Loucy (cell line): Measurements from ENCODE around the gene TRIO.

ENCODE experiments used
- H2AFZ ChIP-seq: fragments of 200-600 bp; sonication (generic); 2 replicates; pipeline ENCODE4 v1.6.0; 2016; ENCODE audit warnings: antibody characterized with exemption, mild to moderate bottlenecking, low read length, moderate library complexity
- H3F3A ChIP-seq: fragments of 200-600 bp; 2 replicates; pipeline ENCODE4 v1.6.0; 2016; ENCODE audit warnings: antibody characterized with exemption, low read depth, mild to moderate bottlenecking
- H3K27me3 ChIP-seq: fragments of 200-600 bp; sonication (generic); 2 replicates; pipeline ENCODE4 v1.6.1; 2014; ENCODE audit warnings: low read length, mild to moderate bottlenecking; ENCODE audit not compliant: insufficient read depth, poor library complexity, severe bottlenecking
- H3K36me3 ChIP-seq: fragments of 200-600 bp; sonication (generic); 2 replicates; pipeline ENCODE4 v1.6.1; 2016; ENCODE audit warnings: low read length; ENCODE audit not compliant: insufficient read depth
- H3K4me1 ChIP-seq: fragments of 200-600 bp; sonication (generic); 2 replicates; pipeline ENCODE4 v1.5.1; 2014; ENCODE audit warnings: low read length, mild to moderate bottlenecking; ENCODE audit not compliant: insufficient read depth, poor library complexity, severe bottlenecking
- H3K4me2 ChIP-seq: fragments of 200-600 bp; sonication (generic); 2 replicates; pipeline ENCODE4 v1.6.0; 2014; ENCODE audit warnings: antibody characterized with exemption, low read length, low read depth, mild to moderate bottlenecking; ENCODE audit not compliant: poor library complexity, severe bottlenecking
- H3K4me3 ChIP-seq: fragments of 200-600 bp; sonication (generic); 2 replicates; pipeline ENCODE4 v1.5.1; 2014; ENCODE audit warnings: low read length, mild to moderate bottlenecking, mixed read lengths; ENCODE audit not compliant: poor library complexity, severe bottlenecking
- H3K79me2 ChIP-seq: fragments of 200-600 bp; sonication (generic); 2 replicates; pipeline ENCODE4 v1.6.1; 2014; ENCODE audit warnings: low read length; ENCODE audit not compliant: insufficient read depth
- H3K9ac ChIP-seq: fragments of 200-600 bp; sonication (generic); 2 replicates; pipeline ENCODE4 v1.6.0; 2014; ENCODE audit warnings: mild to moderate bottlenecking, low read depth, low read length, moderate library complexity; ENCODE audit not compliant: poor library complexity, severe bottlenecking
- H3K9me2 ChIP-seq: fragments of 200-600 bp; sonication (generic); replicated peaks from 2 replicates; pipeline ENCODE4 v1.6.1; 2016; ENCODE audit warnings: low read depth, low read length, mixed read lengths
- H3K9me3 ChIP-seq: fragments of 200-600 bp; sonication (generic); 2 replicates; pipeline ENCODE4 v1.6.1; 2014; ENCODE audit warnings: mild to moderate bottlenecking, antibody characterized with exemption, low read length, low read depth; ENCODE audit not compliant: insufficient read depth
- H4K20me1 ChIP-seq: fragments of 200-600 bp; sonication (generic); 2 replicates; pipeline ENCODE4 v1.6.0; 2014; ENCODE audit warnings: antibody characterized with exemption, low read length, mild to moderate bottlenecking; ENCODE audit not compliant: insufficient read depth, poor library complexity, severe bottlenecking
- EZH2phosphoT487 ChIP-seq: fragments of 200-600 bp; IDR thresholded peaks from 2 replicates; pipeline ENCODE4 v1.6.1; 2018; ENCODE audit warnings: antibody characterized with exemption, mild to moderate bottlenecking, moderate library complexity, borderline replicate concordance
- TF ChIP-seq, protein P1 (sequence below): fragments of 200-600 bp; sonication (generic); conservative IDR thresholded peaks from 2 replicates; pipeline ENCODE4 v1.5.1; 2014; ENCODE audit warnings: mild to moderate bottlenecking, antibody characterized with exemption, low read length

The TRIO gene

DNA sequence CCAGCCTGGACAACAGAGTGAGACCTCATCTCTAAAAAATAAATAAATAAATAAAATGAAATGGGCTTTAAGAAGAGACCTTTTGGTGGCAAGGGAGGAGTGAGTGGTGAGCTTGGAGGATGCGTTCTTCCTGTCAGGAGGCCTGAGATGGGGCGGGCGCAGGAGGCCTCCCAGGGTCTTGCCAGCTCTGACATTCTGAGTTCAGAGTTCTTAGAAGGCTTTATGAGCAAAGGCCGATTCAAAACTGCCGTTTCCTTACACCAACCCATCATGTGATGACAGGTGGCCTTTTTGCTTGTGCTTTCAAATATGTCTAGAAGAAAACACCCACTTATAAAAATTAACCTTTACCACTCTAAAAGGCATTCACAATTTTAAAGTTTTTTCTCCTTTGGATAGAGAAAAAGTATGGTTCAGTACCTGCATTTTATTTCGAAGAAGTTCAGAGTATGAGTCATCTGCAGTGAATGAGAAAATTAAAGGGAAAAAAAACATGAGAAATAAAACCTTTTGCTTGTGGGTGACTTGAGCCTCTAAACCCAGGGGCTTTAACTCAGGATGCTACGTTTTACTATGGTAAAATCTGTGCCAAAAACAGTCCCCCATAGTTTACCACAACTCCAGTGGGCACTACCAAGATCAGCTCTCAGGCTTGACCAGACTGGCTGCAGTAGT is 281.0 kb downstream of the TRIO start:
- H3K36me3 ChIP-seq: peaks cover 42% of the 10 kb centered on the region; the same call in 1 of the 2 replicates
- H2AFZ ChIP-seq: no peak overlapping the region
- no peaks in the 10 kb centered on the region for H3K27me3 ChIP-seq
- TF ChIP-seq EZH2phosphoT487: no peak
- TF ChIP-seq, protein P1, sequence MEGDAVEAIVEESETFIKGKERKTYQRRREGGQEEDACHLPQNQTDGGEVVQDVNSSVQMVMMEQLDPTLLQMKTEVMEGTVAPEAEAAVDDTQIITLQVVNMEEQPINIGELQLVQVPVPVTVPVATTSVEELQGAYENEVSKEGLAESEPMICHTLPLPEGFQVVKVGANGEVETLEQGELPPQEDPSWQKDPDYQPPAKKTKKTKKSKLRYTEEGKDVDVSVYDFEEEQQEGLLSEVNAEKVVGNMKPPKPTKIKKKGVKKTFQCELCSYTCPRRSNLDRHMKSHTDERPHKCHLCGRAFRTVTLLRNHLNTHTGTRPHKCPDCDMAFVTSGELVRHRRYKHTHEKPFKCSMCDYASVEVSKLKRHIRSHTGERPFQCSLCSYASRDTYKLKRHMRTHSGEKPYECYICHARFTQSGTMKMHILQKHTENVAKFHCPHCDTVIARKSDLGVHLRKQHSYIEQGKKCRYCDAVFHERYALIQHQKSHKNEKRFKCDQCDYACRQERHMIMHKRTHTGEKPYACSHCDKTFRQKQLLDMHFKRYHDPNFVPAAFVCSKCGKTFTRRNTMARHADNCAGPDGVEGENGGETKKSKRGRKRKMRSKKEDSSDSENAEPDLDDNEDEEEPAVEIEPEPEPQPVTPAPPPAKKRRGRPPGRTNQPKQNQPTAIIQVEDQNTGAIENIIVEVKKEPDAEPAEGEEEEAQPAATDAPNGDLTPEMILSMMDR: no peak
- peaks cover 6% of the 10 kb centered on the region for H3K4me1 ChIP-seq
- H4K20me1 ChIP-seq: no peaks in the 10 kb centered on the region
- H3F3A ChIP-seq: no peaks in the 10 kb centered on the region
- no peak overlapping the region for H3K4me3 ChIP-seq
- H3K9ac ChIP-seq: no peak overlapping the region
- H3K9me3 ChIP-seq: no peaks in the 10 kb centered on the region
- no peaks in the 10 kb centered on the region for H3K9me2 ChIP-seq
- no peaks in the 10 kb centered on the region for H3K79me2 ChIP-seq
- no peak overlapping the region for H3K4me2 ChIP-seq

DNA sequence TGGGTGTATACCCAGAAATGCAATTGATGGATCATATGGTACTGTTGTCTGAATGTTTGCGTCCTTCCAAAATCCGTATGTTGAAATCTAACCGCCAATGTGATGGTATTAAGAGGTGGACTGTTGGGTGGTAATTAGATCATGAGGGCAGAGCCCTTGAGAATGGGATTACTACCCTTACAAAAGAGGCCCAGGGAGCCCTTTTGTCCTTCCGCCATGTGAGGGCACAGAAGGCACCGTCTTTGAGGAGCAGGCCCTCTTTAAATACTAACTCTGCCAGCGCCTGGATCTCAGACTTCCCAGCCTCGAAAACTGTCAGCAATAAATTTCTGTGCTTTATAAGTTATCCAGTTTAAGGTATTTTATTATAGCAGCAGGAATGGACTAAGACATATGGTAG is 282.4 kb downstream of the TRIO start:
- no peaks in the 10 kb centered on the region for H3K9me2 ChIP-seq
- H3K4me3 ChIP-seq: no peak overlapping the region
- peaks cover 28% of the 10 kb centered on the region; the same call in 1 of the 2 replicates for H3K36me3 ChIP-seq
- no peaks in the 10 kb centered on the region for H3K27me3 ChIP-seq
- no peaks in the 10 kb centered on the region for H4K20me1 ChIP-seq
- H3K79me2 ChIP-seq: no peaks in the 10 kb centered on the region
- no peak overlapping the region for H3K9ac ChIP-seq
- no peaks in the 10 kb centered on the region for H3F3A ChIP-seq
- H3K4me1 ChIP-seq: peaks cover 6% of the 10 kb centered on the region
- TF ChIP-seq, protein P1: no peak
- no peak for TF ChIP-seq EZH2phosphoT487
- no peaks in the 10 kb centered on the region for H3K9me3 ChIP-seq
- H3K4me2 ChIP-seq: no peak overlapping the region
- H2AFZ ChIP-seq: no peak overlapping the region

DNA sequence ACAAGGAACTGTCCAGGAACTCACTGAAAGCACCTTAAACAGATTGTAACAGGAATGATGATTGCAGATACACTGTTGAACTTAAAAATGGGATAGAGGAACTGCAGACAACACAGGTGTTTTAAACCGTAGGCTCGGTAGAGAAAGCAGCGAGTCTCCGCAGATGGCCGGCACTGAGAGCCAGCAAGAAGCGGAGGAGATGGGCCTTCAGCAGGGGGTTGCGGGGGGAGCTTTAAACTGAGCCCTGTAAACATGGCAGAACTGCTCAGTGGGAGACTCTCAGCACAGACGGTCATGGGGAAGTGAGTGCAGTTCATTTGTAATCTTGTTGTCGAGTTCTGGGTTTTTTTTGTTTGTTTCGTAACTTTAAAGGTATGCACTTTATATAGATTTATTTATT is 283.4 kb downstream of the TRIO start:
- Histone ChIP-seq H3K27me3 (no peaks in the 10 kb centered on the region), H3K36me3 (peaks cover 28% of the 10 kb centered on the region; the same call in 1 of the 2 replicates), H3K4me2 (no peak overlapping the region), H3K4me3 (no peak overlapping the region), H3F3A (no peaks in the 10 kb centered on the region), H3K79me2 (no peaks in the 10 kb centered on the region), H3K9me2 (no peaks in the 10 kb centered on the region), H2AFZ (no peak overlapping the region), H4K20me1 (no peaks in the 10 kb centered on the region), H3K9ac (no peak overlapping the region), H3K4me1 (peaks cover 6% of the 10 kb centered on the region), H3K9me3 (no peaks in the 10 kb centered on the region)
- TF ChIP-seq, protein P1: no peak
- TF ChIP-seq EZH2phosphoT487: no peak
